SK-N-SH treated with all-trans-retinoic acid at 6 μM for 48 hours (cell line): Measurements from ENCODE around the gene LRRC9.

ENCODE experiments used
- ARNTL ChIP-seq: fragments of 450-650 bp; formaldehyde crosslinking; IDR thresholded peaks from 2 replicates; pipeline ENCODE4 v1.5.0; 2020; ENCODE audit warnings: low read depth, mild to moderate bottlenecking, moderate library complexity, borderline replicate concordance
- CREB5 ChIP-seq: fragments of 250-450 bp; sonication (Bioruptor Pico); IDR thresholded peaks from 2 replicates; pipeline ENCODE4 v1.5.1; 2020; ENCODE audit warnings: low read depth, mild to moderate bottlenecking, moderate library complexity
- CSRNP3 ChIP-seq: fragments of 250-450 bp; sonication (Bioruptor Pico); IDR thresholded peaks from 2 replicates; pipeline ENCODE4 v1.5.1; 2021; ENCODE audit warnings: mild to moderate bottlenecking, moderate library complexity
- ESRRG ChIP-seq: fragments of 250-450 bp; sonication (Bioruptor Pico); IDR thresholded peaks from 2 replicates; pipeline ENCODE4 v1.6.1; 2021; ENCODE audit warnings: mild to moderate bottlenecking
- GLIS3 ChIP-seq: fragments of 250-450 bp; sonication (Bioruptor Pico); IDR thresholded peaks from 2 replicates; pipeline ENCODE4 v1.5.0; 2020; ENCODE audit warnings: mild to moderate bottlenecking, moderate library complexity
- OSR1 ChIP-seq: fragments of 250-450 bp; sonication (Bioruptor Pico); IDR thresholded peaks from 2 replicates; pipeline ENCODE4 v1.8.0; 2022; ENCODE audit warnings: moderate library complexity, mild to moderate bottlenecking, inconsistent platforms
- PPARA ChIP-seq: fragments of 250-450 bp; sonication (Bioruptor Pico); IDR thresholded peaks from 2 replicates; pipeline ENCODE4 v1.5.0; 2020; ENCODE audit warnings: mild to moderate bottlenecking, borderline replicate concordance
- TF ChIP-seq, protein P1 (sequence below): fragments of 250-450 bp; sonication (Bioruptor Pico); IDR thresholded peaks from 2 replicates; pipeline ENCODE4 v1.8.0; 2020; ENCODE audit warnings: mild to moderate bottlenecking, moderate library complexity, borderline replicate concordance

- no peak for TF ChIP-seq GLIS3 (CRISPR knock-in tag)
- no peak for TF ChIP-seq ESRRG
- no peak for TF ChIP-seq CREB5
- TF ChIP-seq, protein P1, sequence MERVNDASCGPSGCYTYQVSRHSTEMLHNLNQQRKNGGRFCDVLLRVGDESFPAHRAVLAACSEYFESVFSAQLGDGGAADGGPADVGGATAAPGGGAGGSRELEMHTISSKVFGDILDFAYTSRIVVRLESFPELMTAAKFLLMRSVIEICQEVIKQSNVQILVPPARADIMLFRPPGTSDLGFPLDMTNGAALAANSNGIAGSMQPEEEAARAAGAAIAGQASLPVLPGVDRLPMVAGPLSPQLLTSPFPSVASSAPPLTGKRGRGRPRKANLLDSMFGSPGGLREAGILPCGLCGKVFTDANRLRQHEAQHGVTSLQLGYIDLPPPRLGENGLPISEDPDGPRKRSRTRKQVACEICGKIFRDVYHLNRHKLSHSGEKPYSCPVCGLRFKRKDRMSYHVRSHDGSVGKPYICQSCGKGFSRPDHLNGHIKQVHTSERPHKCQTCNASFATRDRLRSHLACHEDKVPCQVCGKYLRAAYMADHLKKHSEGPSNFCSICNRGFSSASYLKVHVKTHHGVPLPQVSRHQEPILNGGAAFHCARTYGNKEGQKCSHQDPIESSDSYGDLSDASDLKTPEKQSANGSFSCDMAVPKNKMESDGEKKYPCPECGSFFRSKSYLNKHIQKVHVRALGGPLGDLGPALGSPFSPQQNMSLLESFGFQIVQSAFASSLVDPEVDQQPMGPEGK, result no peak
- no peak for TF ChIP-seq CSRNP3 (CRISPR knock-in tag)
- TF ChIP-seq ARNTL, result no peak
- no peak for TF ChIP-seq OSR1 (CRISPR knock-in tag)
- no peak for TF ChIP-seq PPARA (CRISPR knock-in tag)
Measured at GRCh38 chr14:60067882-60068281, 147.9 kb downstream of the LRRC9 start.
